GM21737 (cell line): ENCODE results near the gene ATL2.
"Not testable (repeated sequence)": the region's sequence is repeated elsewhere in the genome, so short reads cannot be mapped to it uniquely, and the experiment has no call there.

Experiments
- ATAC-seq: cut with Tn5 transposase; IDR thresholded peaks from one replicate; pipeline ENCODE4 v1.9.1; 2021; ENCODE audit warnings: mild to moderate bottlenecking, moderate library complexity; ENCODE audit not compliant: unreplicated experiment

The ATL2 gene

GRCh38 chr2:38277245-38278116 is 99.6 kb downstream of the ATL2 start:
- ATAC-seq: no peak

GRCh38 chr2:38274286-38275276 is 102.5 kb downstream of the ATL2 start:
- ATAC-seq: no peak

- ATAC-seq: no peak
Observed at GRCh38 chr2:38271697-38272096, 105.4 kb downstream of the ATL2 start.

GRCh38 chr2:38269421-38269820 is 107.7 kb downstream of the ATL2 start:
- no peak for ATAC-seq

DNA sequence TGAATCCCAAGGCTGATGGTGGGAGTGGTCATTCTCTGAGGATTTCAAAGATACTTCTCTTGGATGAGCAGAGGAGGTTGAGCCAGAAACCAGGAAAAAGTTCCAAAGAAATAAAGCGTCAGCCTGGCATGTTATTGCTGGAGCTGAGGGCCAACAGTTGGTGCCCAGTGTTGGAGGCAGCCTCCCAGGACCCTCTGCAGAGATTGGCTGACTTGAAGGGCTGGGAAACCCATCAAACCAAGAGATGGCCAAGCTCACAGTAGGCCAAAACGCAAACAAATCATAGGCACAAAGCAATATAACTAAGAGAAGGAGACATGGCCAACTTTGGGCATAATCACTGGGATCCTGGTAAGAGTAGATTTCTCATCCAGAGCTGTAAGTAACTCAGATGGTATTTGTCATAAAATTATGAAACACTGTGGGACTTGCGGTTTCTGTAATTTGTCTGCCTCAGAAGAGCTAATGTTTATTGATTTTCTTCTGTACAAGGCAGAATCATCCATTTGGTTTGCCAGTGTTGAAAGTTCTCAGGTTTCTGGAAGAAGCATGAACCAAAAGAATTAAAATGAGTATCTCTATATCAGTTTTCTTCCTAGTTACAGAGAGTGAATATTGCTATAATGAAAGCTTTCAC is 108.3 kb downstream of the ATL2 start:
- ATAC-seq: no peak

- no peak for ATAC-seq
Observed at GRCh38 chr2:38268001-38268400, 109.1 kb downstream of the ATL2 start.

GRCh38 chr2:38267270-38267925 is 109.7 kb downstream of the ATL2 start:
- ATAC-seq: no peak

GRCh38 chr2:38266382-38267061 is 110.6 kb downstream of the ATL2 start:
- no peak for ATAC-seq

GRCh38 chr2:38265461-38265860 is 111.6 kb downstream of the ATL2 start:
- no peak for ATAC-seq

DNA sequence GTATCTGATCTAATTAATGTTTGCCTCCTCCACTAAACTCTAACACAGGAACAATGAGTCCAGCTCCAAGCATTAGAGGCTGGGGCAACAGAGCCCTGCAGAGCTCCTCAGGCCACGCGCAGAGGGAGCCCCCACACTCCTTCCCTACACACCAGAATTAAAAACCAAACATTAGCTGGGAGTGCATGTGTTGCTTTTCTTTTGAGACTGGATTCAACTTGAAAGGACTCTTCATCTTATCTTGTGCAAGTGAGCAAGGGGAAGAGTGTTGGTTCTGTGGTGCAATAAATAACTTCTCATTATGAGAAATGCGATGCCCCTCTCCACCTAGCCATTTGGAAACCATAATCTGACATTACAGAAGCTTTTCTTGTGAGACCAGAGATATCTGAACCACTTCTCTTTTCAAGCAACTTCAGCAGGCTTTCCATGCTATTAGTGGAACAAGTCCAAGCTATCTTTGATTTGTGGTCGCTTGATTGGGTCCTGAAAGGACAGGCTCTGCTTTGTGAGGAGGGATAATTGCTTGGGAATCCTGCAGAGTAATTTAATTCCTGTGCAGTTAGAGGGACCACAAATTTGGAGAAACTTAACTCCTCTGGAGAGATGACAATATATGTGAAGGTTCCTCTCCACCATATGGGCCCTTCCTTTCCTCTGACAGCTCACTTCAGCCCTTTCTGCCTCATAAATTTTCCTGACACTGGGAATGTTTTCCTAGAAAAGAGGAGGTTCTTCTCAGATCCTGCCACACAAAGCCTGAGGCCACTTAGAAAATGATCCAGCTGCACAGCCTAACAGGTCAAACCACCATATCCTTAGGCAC is 112.5 kb downstream of the ATL2 start:
- no peak for ATAC-seq

- ATAC-seq: no peak
Observed at GRCh38 chr2:38263293-38263692, 113.8 kb downstream of the ATL2 start.

DNA sequence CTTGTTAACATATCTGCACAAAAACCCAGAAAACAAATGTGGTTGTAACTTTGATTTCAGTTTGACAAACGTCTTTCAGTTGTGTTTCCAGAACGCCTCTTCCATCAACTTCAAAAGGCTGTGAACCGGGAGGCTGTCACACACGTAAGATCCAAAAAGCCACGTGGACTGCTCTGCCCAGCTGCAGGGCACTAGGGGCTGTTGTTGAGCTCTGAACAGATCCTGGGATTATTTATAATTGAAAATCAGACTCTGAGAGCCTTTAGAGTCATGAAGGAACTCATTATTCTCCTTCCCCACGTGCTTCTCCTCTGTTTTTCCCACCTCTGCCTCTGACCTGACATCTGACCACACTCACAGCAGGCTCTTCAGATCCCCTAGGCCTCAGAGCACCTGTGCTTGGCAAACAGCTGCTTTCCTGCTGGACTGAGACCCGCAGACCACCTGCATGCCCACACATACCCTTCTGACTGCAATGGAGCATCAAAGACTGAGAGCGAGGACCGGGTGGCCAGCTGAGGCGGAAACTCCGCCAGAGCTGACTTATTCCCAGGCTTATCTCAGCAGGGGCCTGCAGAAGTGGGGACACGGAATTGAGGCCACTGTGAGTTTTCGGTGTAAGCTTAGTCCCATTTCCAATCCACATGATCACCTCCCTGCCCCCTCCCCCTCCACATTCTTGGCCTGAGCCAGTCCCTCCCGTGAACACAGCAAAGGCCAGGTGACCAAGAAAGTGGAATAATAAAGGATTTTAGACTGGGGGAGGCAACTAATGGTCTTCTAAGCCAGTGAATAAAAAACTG is 114.8 kb downstream of the ATL2 start:
- no peak for ATAC-seq

DNA sequence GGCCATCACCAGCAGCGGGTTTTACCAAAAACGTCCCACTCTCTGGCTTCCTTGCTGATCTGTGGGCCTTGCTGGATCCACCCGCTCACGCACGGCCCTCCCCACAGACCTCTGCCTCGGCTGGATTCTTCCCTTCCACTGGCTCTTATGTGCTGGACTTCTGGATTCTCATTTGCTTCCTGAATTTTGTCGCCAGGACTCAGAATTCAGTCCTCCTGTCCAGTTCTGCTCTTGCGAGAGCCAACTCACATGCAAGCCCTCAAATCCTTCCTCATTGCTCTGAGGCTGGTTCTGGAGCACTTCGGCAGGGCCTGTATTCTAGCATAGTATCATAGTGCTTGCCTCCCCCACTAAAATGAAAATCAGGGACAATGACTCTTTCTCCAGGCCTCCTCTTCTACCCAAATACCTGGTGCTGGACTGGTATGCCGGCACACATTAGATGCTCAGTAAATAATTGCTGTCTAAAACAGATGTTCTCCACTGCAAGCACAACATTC is 115.5 kb downstream of the ATL2 start:
- ATAC-seq: no peak

DNA sequence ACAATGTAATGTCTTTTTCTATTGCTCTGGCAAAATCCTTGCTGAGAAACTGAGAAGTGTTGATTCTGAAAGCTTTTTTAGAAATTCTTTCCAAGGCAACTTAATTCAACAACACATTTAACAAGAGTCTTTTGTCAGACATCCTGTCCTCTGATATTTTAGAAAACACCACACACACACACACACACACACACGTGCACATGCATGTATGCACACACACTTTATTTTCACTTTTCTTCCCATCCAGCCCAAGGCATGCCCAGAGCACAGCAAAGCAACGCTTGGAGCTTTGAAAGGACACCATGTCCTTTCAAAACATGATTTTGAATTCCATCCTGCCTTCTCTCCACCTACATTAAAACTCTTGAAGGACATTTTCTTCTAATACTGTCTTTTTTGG is 116.1 kb downstream of the ATL2 start:
- ATAC-seq: no peak

DNA sequence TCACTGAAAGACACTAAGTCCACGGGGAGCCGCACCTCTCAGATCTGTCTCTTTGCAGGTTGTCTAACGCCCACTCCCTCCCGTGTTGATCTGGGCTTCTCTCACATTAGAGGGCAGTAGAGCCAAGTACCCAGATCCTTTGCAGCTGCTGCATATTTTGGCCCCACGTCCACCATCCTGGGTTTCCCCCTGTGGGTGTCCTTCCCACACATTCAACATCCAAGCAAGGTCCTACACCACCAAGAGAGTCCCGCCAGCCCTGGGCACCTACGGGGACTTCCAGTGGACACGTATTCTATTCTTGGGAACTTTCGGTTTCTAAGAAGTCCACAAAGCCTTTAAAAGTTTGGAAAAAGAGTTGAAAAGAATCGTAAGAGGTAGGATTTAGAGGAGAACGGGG is 116.6 kb downstream of the ATL2 start:
- ATAC-seq: no peak

- no peak for ATAC-seq
Observed at GRCh38 chr2:38259311-38259710, 117.8 kb downstream of the ATL2 start.

- ATAC-seq: not testable (repeated sequence)
Observed at GRCh38 chr2:38257680-38258079, 119.4 kb downstream of the ATL2 start.

DNA sequence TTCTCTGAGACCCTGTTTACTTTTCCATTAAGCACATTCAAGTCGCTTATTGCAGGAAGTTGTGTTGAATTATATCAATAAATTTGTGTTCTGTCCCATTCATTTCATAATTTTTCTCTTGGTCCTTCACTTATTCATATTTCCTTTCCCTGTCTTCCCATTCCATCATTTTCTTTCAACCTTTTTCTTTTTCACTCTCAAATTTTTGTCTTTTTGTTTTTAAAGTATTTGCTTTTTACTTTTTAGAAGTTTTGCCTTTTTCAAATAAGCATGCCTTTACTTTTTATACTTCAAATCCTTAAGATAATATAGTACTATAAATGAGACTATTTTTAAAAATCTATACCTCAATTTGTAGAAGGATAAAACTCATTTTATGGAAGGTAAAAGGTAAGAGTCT is 120.5 kb downstream of the ATL2 start:
- no peak for ATAC-seq
